NCI-H2196 (cell line): ENCODE measurements around the gene RNF224.

Source experiments
- DNase-seq: peaks from one replicate; lab custom pipeline; 2025; ENCODE audit not compliant: unreplicated experiment; lab: John Stamatoyannopoulos, UW

RNF224 gene

DNA sequence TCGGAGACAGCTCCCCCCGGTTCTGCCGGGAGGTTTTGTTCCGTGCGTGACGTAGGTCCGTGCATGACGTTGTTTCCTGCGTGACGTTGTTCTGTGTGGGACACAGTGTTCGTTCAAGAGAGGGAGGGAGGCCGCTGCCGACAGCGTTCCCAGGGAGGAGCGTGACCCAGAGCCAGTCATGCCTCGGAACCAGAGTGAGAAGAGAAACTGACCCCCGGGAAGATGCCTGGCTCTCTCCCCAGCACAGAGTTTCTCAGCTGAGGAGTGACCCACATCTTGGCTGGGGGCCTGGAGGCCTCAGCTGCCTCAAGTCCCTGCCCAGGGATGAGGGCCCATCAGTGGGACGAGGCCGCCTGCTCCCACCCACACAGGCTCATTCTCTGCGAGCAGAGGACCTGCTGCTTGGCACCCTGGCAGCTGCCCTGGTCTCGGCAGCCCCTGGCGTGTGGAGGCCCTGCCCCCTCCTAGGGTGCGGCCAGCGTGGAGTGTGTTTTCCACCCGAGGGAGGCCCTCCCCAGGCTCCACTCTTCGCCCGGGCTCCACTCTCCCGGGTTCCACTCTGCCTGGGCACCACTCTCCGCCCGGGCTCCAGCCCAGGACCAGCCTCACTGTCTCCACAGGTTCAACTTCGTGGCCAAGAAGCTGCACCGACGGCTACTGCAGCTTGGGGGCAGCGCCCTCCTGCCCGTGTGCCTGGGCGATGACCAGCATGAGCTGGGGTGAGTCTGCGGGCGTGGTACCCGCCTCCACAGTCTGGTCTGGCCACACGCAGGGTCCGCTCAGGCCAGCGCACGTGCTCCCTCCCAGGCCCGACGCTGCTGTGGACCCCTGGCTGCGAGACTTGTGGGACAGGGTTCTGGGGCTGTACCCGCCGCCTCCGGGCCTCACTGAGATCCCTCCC lies 13.9 kb upstream of the RNF224 start:
- peak; percentile 14 for DNase-seq

DNA sequence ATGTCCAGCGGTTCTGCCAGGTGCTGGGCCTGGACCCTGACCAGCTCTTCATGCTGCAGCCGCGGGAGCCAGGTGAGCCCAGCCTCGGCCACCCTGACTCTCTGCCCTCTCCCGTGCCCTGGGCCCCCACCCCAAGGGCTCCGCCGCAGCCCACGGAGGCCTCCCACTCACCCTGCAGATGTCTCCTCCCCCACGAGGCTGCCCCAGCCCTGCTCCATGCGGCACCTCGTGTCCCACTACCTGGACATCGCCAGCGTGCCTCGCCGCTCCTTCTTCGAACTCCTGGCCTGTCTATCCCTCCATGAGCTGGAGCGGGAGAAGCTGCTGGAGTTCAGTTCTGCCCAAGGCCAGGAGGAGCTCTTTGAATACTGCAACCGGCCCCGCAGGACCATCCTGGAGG lies 12.7 kb upstream of the RNF224 start:
- no peak for DNase-seq

DNA sequence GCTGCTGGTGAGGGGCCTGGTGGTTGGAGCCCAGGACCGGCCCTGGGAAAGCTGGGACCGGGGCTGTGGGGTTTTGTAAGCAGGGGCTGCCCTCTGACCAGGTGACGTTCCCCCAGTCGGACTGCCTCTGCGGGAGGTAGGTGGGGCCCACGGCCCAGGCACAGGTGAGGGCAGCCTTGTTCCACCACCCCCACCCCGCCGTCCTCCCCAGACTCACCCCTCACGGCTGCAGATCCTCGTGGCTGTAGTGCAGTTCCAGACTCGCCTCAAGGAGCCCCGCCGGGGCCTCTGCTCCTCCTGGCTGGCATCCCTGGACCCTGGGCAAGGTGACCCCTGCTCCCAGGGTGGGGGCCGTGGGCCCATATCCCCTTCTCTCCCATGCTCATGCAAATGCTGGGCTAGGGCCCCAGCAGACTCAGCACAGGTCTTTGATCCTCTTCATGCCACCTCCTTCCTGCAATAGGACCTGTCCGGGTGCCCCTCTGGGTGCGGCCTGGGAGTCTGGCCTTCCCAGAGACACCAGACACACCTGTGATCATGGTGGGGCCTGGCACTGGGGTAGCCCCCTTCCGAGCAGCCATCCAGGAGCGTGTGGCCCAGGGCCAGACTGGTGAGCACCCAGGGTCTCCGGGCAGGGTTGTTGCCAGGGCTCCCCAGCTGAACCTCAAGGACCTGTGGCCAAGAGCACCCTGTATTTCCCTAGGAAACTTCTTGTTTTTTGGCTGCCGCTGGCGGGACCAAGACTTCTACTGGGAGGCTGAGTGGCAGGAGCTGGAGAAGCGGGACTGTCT lies 11.9 kb upstream of the RNF224 start:
- no peak for DNase-seq

DNA sequence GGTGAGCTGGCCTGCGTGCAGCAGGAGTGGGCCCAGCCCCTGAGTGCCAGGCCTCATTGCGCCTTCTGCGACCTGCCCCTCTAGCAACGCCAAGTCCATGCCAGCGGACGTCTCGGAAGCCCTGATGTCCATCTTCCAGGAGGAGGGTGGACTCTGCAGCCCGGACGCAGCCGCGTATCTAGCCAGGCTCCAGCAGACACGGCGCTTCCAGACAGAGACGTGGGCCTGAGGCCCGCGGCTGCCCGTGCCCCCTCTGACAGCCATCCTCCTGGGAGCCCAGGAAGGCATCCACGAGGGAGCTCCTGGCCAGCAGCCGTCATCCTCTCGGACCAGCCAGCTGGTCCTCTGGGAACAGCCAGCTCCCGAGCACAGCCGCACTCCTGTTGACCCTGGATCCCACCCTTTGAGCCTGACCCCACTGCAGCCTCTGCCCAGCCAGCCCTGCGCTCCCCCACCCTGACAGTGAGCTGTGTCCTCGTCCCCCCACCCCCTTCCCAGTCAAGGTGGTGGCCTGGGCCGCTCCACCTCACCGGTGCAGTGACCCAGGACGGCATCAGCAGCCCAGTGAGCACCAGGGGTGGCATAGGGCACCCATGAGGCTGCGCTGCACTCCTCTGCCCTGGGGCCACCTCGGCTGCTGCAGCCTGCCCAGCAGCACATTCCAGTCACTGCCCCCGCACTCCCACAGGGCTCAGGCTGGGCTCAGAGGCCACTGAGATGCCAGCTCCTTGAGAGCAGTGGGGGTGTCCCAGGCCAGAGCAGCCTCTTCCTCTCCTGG lies 10.9 kb upstream of the RNF224 start:
- no peak for DNase-seq

DNA sequence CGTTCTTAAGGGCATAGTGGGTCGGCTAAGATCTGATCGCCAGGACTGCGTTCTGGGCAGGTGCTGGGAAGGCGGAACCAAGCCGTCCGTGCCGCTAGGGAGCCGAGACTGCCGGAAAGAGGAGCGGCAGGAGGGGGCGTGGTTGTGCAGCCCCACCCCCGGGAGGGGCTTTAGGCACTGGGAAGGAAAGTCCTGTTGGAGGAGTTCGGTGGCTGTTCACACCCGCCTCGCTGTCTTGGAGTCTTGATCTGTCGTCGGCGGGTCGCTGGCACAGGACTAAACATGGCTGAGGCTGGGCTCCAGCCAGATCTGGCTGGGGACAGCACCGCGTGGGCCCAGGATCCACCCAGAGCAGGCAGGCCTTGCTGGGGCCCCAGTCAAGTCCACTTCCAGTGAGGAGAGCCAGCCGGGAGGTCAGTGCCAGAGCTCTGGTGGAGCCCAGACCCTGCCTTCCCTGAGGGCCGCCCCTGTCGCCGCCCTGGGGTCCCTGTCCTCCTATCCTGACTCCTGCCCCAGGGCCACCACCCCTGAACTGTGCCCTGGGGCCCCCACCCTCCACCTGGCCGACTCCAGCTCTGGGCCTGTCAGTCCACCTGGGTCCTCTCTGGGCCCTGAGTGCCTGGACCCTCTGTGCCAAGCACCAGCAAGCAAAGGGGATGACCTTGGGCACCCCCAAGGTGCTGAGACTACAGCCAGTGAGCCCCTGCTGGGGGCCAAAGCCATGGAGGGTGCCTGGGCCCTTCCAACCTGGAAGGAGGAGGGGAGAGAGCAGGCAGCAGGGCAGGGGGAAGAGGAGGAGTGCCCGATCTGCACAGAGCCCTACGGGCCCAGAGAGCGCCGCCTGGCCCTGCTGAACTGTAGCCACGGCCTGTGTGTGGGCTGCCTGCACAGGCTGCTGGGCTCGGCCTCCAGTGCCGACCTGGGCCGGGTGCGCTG lies 9.8 kb upstream of the RNF224 start:
- peak; percentile 91 for DNase-seq

DNA sequence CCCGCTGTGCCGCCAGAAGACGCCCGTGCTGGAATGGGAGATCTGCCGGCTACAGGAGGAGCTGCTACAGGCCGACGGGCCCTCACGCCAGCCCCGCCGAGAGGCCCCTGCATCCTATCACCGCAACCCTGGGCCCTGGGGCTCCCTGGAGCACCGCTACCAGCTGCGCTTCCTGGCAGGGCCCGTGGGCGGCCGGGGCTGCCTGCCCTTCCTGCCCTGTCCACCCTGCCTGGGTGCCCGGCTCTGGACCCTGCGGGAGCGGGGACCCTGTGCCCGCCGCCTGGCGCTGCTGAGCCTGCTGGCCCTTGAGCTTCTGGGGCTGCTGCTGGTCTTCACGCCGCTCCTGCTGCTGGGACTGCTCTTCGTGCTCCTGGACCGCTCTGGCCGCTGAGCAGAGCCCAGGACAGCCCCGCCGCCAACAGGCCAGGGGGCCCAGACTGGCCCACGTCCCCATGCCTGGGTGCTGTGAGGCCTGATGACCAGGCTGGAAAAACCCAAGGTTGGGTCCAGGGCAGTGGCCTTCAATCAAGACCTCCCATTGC lies 9.0 kb upstream of the RNF224 start:
- DNase-seq: no peak

DNA sequence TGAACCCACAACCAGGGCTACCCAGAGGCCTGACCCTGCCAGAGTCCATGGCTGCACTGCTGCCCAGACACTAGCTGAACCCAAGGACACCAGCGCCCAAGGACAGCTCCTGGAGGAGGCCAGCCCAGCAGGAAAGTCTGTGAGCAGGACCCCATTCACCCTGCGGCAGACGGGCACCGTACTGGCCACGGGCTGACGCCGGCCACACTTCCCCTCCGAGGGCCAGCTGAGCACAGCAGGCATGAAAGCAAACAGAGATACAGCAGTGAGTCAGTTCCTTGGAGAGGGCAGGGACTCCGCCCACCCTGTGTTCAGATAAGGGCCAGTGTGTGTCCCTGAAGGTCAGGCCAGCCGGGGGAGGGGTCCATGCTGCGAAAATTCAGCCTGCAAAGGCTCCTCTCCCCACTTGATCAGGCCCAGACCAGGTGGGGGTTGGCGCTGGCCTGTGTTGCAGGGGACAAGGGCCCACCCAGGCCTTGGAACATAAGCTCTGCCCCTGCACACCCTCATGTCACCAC lies 8.5 kb upstream of the RNF224 start:
- peak; percentile 64 for DNase-seq

DNA sequence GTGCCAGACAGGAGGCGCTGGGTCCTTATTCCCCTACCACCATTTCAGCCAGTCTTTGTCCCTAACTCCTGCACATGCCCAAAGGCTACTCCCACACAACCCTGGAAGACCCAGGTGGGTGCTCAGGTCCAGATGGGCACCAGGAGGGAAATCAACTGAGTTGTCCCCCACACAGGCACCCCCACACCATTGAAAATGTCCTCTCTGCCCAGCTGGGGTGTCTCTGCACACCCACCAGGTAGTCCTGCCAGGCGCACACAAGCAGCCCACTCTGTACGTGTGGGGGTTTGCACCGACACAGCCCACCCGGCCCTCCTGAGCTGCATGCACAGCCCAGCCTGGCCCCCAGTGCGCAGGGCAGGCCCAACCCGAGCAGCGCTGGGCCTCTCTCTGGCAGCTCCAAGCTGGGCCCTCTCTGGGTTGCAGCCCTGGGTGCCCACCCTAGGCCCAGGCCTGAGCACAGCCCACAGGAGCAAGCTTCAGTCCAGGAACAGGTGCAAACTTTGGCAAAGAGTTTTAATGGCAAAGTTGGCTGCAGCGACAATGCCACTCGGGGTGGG lies 7.5 kb upstream of the RNF224 start:
- no peak for DNase-seq

DNA sequence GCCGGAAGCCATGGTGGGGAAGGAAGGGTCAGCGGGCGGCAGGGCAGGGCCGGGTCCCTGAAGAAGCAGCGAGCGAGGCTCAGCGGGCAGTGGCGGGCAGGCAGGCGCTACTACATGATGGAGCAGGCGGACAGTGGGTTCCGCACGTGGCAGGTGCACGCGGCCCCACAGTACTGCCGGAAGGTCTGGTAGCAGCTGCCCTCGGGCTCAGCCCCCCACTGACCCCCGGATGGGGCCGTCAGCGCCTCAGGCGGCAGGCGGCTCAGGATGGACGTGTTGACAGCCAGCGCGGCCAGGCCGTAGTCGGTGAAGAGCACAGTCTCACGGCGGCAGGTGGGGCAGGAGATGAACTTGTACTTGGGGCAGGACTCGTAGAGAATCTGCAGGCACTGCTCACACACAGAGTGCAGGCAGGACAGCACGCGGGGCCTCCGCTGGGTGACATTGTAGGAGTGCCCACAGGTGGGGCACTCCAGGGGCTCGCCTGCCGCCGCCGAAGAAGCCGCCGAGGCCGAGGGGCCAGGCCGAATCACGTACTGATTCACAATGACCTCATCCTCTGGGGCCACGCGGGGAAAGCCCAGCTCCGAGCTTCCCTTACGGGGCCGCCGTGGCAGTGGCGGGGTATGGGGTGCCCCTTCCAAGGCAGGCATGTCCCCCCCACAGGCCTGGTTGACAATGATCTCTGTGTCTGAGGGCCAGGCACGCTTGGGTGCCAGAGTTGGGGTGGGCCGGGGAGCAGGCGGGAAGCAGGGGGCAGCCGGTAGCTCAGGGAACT lies 6.8 kb upstream of the RNF224 start:
- DNase-seq: no peak

DNA sequence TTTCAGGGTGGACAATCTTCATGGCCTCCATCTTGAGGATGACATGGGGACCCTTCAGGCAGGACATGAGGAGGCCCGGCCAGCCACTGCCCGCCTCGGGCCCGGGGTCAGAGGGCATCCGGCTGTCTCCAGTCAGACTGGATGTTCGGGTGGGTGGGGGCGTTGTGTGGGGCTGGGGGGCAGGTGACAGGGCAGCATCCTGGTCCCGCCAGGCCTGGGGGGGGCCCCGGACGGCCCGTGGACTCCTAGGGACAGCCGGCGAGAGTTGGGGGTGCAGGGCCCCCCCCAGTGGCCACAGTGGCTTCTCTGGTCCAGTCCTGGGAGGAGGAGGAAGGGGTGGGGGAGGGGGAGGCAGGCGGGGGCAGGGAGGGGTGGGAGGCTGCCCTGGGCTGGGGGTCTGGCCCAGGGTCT lies 6.2 kb upstream of the RNF224 start:
- DNase-seq: no peak

DNA sequence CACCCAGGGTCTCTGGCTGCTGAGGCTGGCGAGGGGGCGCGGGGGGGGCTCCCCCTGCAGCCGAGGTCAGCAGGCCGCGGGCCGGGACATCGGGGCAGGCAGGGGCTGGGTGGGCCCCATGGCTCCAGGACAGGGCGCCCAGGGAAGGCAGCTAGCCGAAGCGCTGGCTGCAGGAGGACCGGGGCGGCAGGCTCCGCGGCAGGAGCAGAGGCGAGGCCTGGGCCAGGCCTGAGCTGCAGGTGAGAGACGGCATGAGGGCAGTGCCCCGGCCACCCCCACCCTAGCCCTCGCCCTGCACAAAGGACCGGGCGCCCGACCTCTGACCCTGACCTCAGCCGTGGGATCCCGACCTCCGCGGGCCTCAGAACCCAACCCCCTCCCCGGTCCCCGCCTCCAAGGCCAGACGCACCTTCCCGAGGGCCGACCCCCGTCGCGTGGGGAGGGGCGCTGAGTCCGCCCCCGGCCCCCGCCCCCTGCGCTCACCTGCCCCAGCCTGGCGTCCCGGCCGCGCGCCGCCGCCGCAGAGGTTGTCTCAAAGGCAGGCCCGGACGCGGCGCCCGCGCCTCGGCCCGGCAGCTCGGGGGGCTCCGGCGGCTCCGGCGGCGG lies 5.7 kb upstream of the RNF224 start:
- DNase-seq: peak; percentile 52

DNA sequence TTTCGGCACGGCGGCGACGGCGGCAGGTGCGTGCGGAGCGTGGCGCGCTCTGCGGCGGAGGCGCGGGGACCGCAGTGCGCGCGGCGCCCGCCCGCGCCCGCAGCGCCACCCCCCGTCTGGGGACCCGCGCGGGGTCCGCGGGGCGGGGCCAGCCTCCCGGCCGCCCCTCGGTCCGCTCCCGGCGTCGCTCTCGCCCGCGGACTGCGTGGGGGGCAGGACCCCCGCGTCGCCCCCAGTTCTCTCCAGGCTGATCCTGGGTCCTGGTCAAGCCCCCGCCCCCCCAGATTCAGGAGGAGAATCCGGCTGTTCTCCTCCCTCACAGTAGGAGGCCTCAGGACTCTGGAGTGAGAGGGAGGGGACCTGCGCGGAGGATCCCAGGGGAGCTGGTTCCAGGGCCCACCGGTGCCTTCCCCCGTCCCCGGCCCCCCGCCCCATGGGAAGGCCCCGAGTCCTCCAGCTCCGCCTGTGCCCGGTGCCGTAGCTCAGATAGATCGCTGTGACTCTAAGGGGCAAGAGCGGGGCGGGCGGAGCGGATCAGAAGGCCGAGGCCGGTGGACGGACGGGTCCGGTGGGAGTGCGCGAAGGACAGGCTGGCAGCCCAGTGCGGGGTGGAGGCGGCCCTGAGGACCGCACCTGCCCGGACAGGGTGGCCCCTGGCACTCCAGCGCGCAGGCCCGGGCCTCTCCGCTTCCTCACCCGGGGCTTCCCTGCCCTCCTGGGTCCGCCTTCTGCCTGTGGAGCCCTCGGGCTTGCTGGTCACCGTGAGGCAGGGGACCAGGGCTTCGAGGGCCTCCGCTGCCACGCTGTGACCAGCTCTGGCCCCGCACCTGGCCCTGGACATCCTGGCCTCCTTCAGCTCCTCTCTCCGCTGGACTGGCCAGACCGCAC lies 4.9 kb upstream of the RNF224 start, which contains the start of gene RNF208:
Gene RNF208 (minus strand): TSS at position 51 of the 888 bp plus-strand sequence. CDS start 1,028 bp downstream, outside the sequence.
- DNase-seq: no peak

DNA sequence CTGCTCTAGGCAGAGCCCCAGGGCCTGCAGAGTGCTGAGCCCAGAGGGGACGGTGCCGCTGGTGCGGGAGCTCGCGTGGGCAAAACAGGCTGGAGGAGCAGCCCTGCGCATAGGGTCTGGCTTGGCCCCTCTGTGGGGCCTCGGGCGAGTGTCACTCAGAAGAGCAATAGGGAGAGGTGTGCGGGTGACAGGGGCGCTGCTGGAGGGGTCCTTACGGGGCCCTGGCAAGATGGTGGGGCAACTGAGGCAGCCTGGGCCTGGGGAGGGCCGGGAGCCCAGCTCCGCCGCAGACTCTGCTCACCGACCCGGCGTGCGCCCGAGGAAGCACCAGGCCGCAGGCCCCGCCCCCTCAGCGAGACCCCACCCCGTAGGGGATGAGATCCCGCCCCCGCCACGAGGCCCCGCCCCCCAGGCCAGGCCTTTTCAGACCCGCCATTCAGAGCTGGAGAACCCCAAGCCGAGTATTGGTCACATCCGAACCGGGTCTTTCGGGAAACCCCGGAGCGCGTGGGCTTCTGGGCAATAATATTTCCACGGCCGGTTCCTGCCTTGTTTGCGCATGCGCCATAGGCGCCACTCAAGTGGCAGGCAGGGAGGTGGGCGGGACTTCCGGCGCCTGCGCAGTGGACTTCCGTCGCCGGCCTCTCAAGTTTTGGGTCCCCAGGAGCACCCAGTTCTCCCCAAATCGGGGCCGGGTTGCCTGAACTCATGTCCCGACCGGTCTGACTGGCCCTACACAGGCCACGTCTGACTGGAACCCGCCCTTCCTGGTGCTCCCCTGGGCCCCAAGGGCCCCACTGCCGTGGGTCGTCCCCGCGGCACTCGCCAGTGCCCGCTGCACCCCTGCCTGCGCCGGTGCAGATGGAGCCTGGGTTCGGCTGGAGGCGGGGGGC lies 4.0 kb upstream of the RNF224 start:
- DNase-seq: peak; percentile 97

DNA sequence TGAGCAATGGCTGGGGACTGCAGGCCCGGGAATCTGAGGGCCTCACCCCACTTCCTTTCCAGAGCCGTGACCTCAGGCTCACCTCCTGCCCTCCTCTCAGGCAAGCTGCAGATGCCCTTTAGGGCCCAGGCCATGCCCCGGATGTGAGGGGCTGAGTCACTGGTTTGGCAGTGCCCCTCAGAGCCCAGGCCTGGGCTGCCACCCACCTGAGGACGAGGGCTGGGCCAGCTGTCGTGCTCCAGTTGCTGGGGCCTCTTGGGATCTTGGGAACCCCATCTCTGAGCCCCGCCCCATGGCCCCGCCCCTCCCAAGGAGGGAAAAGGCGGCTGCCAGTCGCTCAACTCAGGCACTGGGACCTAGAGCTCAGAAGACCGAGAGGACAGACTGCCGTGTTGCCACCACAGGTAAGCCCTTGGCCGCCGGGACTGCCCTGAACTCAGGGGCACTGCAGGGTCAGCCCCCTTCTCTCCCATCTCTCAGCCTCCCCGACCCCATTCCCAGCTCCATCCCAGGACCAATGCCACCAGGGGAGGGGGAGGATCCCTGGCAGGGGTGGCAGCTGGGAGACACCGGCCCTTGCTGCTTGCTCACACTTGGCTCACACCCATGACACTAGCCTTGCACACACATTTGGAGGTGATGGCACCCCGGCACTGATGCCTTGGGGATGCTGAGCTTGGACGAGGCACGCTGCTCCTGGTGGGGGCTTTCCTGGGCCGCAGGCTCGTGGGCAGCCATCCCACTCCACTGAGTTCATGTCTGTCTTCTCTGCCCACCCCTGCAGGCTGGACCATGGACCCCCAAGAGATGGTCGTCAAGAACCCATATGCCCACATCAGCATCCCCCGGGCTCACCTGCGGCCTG lies 2.2 kb upstream of the RNF224 start, which contains the start of gene CYSRT1:
Gene CYSRT1 (plus strand): TSS at position 345 of the 865 bp plus-strand sequence. CDS start 448 bp downstream, at position 793.
- no peak for DNase-seq

DNA sequence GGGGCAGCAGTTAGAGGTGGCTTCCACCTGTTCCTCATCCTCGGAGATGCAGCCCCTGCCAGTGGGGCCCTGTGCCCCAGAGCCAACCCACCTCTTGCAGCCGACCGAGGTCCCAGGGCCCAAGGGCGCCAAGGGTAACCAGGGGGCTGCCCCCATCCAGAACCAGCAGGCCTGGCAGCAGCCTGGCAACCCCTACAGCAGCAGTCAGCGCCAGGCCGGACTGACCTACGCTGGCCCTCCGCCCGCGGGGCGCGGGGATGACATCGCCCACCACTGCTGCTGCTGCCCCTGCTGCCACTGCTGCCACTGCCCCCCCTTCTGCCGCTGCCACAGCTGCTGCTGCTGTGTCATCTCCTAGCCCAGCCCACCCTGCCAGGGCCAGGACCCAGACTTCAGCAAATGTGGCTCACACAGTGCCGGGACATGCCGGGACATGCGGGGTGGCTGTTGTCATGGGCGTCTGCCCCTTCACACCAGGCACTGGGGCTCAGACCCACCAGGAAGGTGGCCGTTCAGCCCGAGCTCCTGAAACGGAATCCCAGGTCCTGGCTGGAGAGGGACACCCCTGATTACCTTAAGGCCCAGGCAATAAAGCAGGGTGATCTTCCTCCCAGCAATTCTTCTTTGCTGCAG lies 1.5 kb upstream of the RNF224 start:
- DNase-seq: no peak
